Activated T-cell treated with anti-CD3 and anti-CD28 coated beads for 48 hours (primary cell): Measurements from ENCODE around the gene MTUS2.
"Not testable (repeated sequence)": the region's sequence is repeated elsewhere in the genome, so short reads cannot be mapped to it uniquely, and the experiment has no call there.

Source experiments
- DNase-seq: peaks from one replicate; pipeline ENCODE4 v3.0.0-alpha.2; 2020; ENCODE audit warnings: low read depth

MTUS2 gene

GRCh38 chr13:29165840-29166239, 345.7 kb downstream of the MTUS2 start:
- DNase-seq: no peak

GRCh38 chr13:29170436-29171082, 350.4 kb downstream of the MTUS2 start:
- no peak for DNase-seq

- no peak for DNase-seq
Observed at GRCh38 chr13:29171244-29171643, 351.1 kb downstream of the MTUS2 start.

- DNase-seq: no peak
Observed at GRCh38 chr13:29174093-29174492, 354.0 kb downstream of the MTUS2 start.

GRCh38 chr13:29175250-29175873, 355.2 kb downstream of the MTUS2 start:
- DNase-seq: no peak

- DNase-seq: no peak
Observed at GRCh38 chr13:29180055-29180454, 359.9 kb downstream of the MTUS2 start.

GRCh38 chr13:29182216-29182615, 362.1 kb downstream of the MTUS2 start:
- DNase-seq: no peak

- no peak for DNase-seq
Observed at GRCh38 chr13:29185926-29186325, 365.8 kb downstream of the MTUS2 start.

GRCh38 chr13:29187584-29187983, 367.4 kb downstream of the MTUS2 start:
- DNase-seq: no peak

- DNase-seq: no peak
Observed at GRCh38 chr13:29190298-29190697, 370.2 kb downstream of the MTUS2 start.

GRCh38 chr13:29193083-29193482, 372.9 kb downstream of the MTUS2 start:
- no peak for DNase-seq

- DNase-seq: no peak
Observed at GRCh38 chr13:29195456-29195855, 375.3 kb downstream of the MTUS2 start.

- DNase-seq: no peak
Observed at GRCh38 chr13:29196409-29197074, 376.4 kb downstream of the MTUS2 start.

GRCh38 chr13:29202753-29203152, 382.6 kb downstream of the MTUS2 start:
- not testable (repeated sequence) for DNase-seq

- DNase-seq: no peak
Observed at GRCh38 chr13:29204651-29205050, 384.5 kb downstream of the MTUS2 start.

GRCh38 chr13:29210676-29211075, 390.5 kb downstream of the MTUS2 start:
- DNase-seq: no peak

- DNase-seq: not testable (repeated sequence)
Observed at GRCh38 chr13:29211162-29211561, 391.0 kb downstream of the MTUS2 start.

GRCh38 chr13:29222458-29222857, 402.3 kb downstream of the MTUS2 start:
- no peak for DNase-seq

- DNase-seq: no peak
Observed at GRCh38 chr13:29224206-29224605, 404.1 kb downstream of the MTUS2 start.

- no peak for DNase-seq
Observed at GRCh38 chr13:29227576-29227975, 407.4 kb downstream of the MTUS2 start.

- DNase-seq: no peak
Observed at GRCh38 chr13:29230299-29230845, 410.2 kb downstream of the MTUS2 start.

- DNase-seq: no peak
Observed at GRCh38 chr13:29239653-29240525, 419.8 kb downstream of the MTUS2 start.
